Hematopoietic multipotent progenitor cell (in vitro differentiated cells): ENCODE measurements around the gene PRR3. TPM values are rescaled to one million over a fixed set of nuclear protein-coding genes. Genes with fewer than 3 reads are reported as not detected.
A peak's percentile ranks its signal among the peaks of the same experiment; 100 is the strongest.

ENCODE experiments used
- DNase-seq, 3 donors: peaks; one replicate each; pipeline ENCODE4 v3.0.0-alpha.2; 2011 to 2015; ENCODE audit warnings: low read depth in 2 of 3, low spot score in 2 of 3
- total RNA-seq: library from RNA; depleted of rRNA; stranded (reverse); fragments of >200 nt; gene quantifications from one replicate; pipeline ENCODE4 v1.2.3, GENCODE V29; 2012

The PRR3 gene
- total RNA-seq, 1 donor: 14.5 TPM

DNA sequence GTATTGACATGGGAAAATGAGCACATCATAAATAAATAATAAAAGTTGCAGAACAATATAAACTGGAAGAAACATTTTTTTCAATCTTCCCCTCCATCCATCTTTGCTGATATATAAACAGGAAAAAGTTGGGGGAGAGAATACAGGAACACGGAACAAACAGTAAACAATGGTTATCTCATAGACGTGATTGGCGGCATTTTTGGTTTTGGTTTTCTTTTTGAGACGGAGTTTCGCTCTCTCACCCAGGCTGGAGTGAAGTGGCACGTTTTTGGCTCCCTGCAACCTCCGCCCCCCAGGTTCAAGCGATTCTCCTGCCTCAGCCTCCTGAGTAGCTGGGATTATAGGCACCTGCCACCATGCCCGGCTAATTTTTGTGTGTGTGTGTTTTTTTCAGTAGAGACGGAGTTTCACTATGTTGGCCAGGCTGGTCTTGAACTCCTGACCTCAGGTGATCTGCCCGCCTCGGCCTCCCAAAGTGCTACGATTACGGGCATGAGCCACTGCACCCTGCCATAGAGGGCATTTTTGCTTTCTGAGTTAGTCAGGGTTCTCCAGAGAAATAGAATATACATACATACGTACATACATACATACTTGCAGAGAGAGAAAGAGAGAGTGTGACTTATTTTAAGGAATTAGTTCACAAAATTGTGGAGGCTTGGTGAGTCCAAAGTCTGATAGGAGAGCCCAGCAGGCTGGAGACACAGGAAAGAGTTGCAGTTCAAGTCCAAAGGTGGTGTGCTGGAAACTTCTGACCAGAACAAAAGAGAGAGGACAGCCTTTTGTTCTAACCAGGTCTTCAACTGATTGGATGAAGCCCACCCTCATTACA lies 23.4 kb upstream of the PRR3 start:
- no peak for DNase-seq

GRCh38 chr6:30537931-30538330 lies 19.2 kb upstream of the PRR3 start:
- no peak for DNase-seq

DNA sequence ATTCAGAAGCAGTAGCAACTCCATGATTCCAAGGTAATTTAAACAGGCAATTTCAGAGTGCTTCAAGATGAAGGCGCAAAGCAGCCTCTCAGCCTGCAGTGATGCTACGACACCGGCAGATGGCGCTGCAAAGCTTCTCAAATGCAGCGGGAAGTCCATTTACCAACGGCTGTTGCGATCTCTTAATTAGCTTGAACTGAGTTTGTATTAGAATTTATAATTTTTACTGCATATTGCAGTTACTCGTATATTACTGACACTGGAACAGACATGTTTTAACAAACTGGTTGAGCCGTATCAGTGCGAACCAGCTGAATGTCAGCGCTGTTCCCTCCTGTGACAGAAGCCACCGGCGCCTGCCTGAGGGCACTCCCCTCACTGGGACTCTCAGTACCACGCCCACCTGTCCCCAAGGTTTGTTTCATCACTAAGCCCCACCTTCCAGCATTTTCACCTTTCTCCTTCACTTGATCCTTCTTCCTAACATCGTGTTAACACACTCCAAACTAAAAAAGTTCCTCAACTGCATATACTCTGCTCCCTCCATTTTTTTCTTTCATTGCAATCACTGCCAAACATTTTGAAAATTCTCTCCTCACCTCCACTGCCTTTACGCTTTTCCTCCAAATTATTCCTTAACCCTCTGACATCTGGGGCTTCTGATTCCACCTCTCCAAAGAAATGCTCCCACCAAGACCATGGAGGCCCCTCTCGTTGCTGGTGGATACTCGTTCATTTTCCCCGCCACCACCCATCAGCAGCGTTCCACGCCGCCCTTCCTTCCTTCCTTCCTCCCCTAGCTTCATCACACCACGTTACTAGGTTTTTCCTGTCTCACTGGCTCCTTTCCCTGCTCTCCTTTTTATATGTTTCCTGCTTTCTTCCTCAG lies 15.3 kb upstream of the PRR3 start:
- peak; percentile 80 to 85 (median 80) for DNase-seq

DNA sequence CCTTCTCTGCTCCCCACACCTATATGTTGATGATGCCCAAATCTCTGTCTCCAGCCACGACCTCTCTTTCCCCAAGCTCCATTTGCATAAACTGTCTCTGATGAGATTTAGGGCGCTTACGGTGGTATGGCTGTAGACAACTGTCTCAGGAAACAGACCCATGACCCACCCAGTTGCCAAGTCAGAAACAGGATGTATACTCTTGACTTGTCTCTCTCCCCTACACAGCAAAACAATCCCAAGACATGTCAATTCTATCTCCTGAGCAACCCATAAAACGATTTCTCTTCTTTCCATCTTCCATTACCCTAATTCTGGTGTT lies 14.7 kb upstream of the PRR3 start:
- DNase-seq: peak in 1 of 3 donors; percentile 47

- no peak for DNase-seq
Measured at GRCh38 chr6:30542915-30543314, 14.2 kb upstream of the PRR3 start.

GRCh38 chr6:30543821-30544220 lies 13.3 kb upstream of the PRR3 start:
- no peak for DNase-seq

- peak in 2 of 3 donors; percentile 61 to 75 for DNase-seq
Measured at GRCh38 chr6:30544666-30545272, 12.3 kb upstream of the PRR3 start.

- DNase-seq: no peak
Measured at GRCh38 chr6:30547454-30547853, 9.6 kb upstream of the PRR3 start.

DNA sequence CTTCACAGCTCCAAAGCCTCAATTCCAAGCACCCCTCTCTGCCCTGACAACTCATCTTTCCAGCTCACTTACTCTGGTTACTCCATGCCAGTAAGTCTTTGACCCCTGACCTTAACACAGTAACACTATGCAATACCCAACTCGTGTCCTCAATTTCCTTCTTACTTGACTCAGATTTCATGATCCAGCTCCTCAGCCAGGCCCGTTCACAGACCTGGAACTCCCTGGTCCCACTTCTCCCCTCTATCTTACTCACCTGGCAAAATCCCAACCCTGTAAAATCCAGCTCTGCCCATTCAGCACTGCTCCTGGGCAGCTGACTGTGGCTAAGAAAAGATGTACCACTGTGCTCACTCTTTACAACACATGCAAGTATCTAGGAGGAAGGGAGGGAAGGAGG lies 8.7 kb upstream of the PRR3 start:
- no peak for DNase-seq

DNA sequence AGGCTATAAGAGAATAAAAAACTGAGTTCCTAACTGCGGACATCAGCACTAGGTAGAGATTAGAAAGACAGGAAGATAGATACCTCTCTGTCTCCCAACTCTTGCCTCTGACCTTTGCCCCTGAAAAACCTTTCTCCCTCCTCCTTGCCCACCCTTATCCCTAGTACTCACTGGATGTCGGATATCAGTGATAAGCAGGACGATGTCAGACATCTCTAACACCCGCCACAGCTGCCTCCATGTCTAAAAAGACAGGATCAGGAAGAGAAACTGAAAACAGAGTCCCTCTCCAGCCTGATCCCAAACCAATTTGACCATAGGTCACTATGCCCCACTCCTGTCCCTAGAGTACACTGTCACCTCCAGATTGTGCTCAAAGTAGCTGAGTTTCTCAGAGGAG lies 2.7 kb upstream of the PRR3 start:
- DNase-seq: no peak

GRCh38 chr6:30554962-30555815 lies 1.9 kb upstream of the PRR3 start:
- no peak for DNase-seq

- no peak for DNase-seq
Measured at GRCh38 chr6:30555816-30556065, 1.4 kb upstream of the PRR3 start.

GRCh38 chr6:30556066-30556905 lies 809 bp upstream of the PRR3 start, which contains the start of gene GNL1:
TSS of gene GNL1 (minus strand) at chr6:30556489. CDS start at chr6:30556203, 286 bp downstream.
- peak; percentile 97 for DNase-seq

DNA sequence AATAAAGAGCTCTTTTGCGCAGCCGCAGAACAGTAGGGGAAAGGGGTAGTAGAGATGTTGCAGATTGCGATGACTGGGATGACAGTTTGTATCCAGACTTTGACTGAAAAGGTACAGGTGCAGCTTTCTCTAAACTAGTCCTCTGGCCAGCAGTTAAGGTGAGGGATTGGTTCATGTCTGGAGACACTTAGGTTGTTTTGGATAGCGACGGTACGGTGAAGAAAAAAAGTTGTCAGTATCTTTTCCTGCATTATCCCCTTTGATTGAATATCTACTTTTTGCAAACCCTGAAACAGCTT lies 537 bp downstream of the PRR3 start:
- DNase-seq: no peak

DNA sequence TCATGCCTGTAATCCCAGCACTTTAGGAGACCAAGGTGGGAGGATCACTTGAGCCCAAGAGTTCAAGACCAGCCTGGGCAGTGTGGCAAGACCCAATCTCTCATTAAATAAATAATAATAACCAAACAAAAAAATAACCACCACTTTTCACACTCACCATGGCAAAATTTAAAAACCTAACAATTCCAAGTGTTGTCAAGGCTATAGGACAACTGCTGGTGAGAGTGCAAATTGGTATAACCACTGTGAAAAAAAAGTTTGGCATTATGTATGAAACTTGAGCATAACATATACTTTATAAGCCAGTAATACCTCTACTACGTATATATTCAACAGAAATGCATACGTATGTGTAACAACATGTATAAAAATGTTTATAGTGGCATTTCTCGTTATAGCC lies 3.8 kb downstream of the PRR3 start:
- no peak for DNase-seq

DNA sequence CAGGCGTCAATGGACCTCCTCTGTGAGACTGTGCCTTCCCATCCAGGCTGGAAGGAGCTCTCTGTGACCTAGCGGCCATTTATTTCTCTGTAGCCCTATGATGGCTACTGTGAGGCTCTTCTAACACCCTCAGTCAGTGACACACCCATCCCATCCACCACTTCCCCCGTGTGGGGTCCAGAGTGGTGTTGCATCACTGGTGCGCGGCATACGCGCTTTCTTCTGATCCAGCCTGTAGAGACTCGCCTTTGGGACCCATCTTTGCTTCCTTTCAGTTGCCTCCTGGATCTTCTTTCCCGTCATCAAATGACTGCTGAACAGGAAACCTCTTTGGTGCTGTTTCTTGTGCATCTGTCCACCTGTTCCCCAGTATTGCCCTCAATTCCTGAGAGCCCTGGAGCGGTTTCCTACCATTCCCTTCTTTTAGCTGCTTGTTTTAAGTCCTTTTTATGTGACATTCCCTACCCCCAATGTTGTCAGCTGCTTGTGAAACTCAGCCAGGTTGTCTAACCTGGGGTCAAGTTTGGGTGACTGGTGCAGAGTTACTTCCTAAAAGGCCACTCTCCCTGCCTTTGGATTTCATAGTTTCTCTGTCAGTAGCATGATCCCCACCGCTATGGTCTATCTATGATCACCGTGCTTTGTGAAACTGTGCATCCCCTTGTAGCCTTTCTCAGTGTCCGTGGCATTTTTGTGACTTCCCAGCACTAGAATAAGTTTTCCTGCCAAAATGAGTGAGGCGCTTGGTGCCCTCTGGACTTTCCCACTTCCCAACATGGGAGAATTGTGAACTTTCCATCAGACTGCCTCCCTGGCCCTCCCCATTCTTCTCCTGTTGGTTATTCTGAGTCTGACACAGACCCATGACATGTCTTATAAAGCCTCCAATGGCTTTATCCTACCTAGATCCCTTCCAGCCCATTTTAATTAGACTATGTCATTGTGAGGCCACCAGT lies 5.7 kb downstream of the PRR3 start:
- no peak for DNase-seq

DNA sequence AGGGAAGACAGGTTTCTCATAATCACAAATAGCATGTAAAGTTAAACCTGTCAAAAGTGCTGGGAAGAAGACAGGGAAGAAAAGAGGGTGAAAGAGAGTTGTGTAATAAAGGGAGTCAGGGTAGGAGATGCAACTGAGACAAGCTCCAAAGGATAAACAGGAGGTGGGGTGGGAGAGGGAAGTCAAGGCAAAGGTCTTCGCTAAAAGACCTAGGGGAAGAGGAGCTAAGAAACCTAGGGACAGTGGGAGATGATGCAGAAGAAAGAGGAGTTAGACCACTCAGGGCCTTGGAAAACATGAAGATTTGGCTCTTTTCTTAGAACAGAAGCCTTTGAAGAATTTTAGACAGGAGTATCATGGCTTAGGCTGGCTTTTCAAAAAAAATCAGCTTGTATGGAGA lies 7.0 kb downstream of the PRR3 start:
- no peak for DNase-seq

DNA sequence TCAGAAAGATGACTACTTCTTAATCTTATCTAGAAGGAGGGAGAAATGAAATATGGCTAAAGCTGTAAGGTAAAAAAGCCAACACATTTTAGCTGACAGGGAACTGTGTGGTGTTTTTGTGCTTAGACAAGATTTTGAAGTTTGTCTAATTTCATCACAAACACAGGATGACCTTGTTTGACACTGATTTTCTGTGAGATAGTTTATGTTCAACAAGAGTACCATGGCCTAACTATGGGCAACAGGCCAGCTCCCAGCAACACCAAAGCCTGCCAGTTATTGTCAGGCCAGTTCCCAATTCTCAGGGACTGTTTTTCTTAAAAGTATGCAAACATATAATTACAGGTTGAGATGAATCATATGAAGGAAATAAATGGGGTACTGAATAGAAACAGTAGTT lies 8.7 kb downstream of the PRR3 start:
- no peak for DNase-seq

DNA sequence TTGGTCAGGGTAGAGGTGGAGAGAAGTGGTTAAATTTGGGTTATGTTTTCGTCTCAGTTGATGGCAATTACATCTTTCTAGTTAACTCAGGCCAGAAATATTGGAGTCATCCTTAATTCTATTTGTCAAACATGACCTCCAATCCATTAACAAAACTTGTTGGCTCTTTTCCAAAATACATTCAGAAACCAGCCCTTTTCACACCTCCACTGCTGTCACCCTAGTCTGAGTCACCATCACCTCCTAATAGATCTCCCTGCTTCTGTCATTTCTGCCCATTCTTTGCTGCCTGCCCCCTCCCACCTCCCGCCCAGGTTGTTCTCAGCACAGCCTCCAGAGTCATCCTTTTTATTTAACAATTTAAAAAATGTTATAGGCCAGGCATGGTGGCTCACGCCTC lies 11.2 kb downstream of the PRR3 start:
- DNase-seq: no peak
